ENCODE data around the gene CENPX. TPM values are rescaled to one million over a fixed set of nuclear protein-coding genes. Genes with fewer than 3 reads are reported as not detected.

CENPX gene
- polyA plus RNA-seq, 1 donor (not counting 4 experiments of a cell fraction or from before 2014, with no cell fraction given), result 48.2 TPM

- Histone ChIP-seq H3K79me2 (ENCODE audit: control insufficient read depth, insufficient read depth, low read length) (no peaks in the 10 kb centered on the region), H2AFZ (ENCODE audit: control insufficient read depth, low read length) (no peak overlapping the region), H3K9me1 (ENCODE audit: control insufficient read depth, extremely low read depth, insufficient read depth, low read length) (no peaks in the 10 kb centered on the region), H3K4me1 (ENCODE audit: control insufficient read depth, extremely low read depth, insufficient read depth, low read length) (peaks cover 18% of the 10 kb centered on the region), H3K4me3 (ENCODE audit: control insufficient read depth in 2 of 3, extremely low read depth in 1 of 3, insufficient read depth in 2 of 3, low read depth in 1 of 3, low read length in 3 of 3) (no peak overlapping the region), H3K9ac (ENCODE audit: control insufficient read depth, extremely low read depth, insufficient read depth, low read length) (no peak overlapping the region), H3K27ac (ENCODE audit: control insufficient read depth, insufficient read depth, low read length) (no peak overlapping the region), H4K20me1 (ENCODE audit: control insufficient read depth, extremely low read depth, insufficient read depth, low read length) (peaks cover 6% of the 10 kb centered on the region), H3K9me3 (ENCODE audit: control insufficient read depth, low read depth, low read length) (no peaks in the 10 kb centered on the region), H3K4me2 (ENCODE audit: control insufficient read depth, extremely low read depth, insufficient read depth, low read depth, low read length) (no peak overlapping the region), H3K27me3 (ENCODE audit: control insufficient read depth, extremely low read depth, insufficient read depth, low read length) (no peaks in the 10 kb centered on the region), H3K36me3 (ENCODE audit: control insufficient read depth in 2 of 2, extremely low read depth in 1 of 2, insufficient read depth in 2 of 2, low read length in 2 of 2) (peaks cover 0 to 4% of the 10 kb centered on the region in 2 experiments)
- DNase-seq (ENCODE audit: low read depth, low spot score), result no peak
- dilution Hi-C loops (cut with MboI; ENCODE audit: extremely low pct_ligation_motif_present, low sequenced_read_pairs), result no loop called here
- TF ChIP-seq, protein P1, sequence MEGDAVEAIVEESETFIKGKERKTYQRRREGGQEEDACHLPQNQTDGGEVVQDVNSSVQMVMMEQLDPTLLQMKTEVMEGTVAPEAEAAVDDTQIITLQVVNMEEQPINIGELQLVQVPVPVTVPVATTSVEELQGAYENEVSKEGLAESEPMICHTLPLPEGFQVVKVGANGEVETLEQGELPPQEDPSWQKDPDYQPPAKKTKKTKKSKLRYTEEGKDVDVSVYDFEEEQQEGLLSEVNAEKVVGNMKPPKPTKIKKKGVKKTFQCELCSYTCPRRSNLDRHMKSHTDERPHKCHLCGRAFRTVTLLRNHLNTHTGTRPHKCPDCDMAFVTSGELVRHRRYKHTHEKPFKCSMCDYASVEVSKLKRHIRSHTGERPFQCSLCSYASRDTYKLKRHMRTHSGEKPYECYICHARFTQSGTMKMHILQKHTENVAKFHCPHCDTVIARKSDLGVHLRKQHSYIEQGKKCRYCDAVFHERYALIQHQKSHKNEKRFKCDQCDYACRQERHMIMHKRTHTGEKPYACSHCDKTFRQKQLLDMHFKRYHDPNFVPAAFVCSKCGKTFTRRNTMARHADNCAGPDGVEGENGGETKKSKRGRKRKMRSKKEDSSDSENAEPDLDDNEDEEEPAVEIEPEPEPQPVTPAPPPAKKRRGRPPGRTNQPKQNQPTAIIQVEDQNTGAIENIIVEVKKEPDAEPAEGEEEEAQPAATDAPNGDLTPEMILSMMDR (optimal IDR thresholded peaks at IDR 0.05 in 1 of 3, IDR thresholded peaks at IDR 0.05 in 1 of 3, conservative IDR thresholded peaks at IDR 0.05 in 1 of 3; ENCODE audit: extremely low read depth in 1 of 3, insufficient read depth in 2 of 3, low read length in 3 of 3), result no peak
- TF ChIP-seq EZH2 (IDR thresholded peaks at IDR 0.05; ENCODE audit: low read length), result no peak
- no peak for FAIRE-seq
Observed at GRCh38 chr17:82015311-82015971, 7.2 kb downstream of the CENPX start.

DNA sequence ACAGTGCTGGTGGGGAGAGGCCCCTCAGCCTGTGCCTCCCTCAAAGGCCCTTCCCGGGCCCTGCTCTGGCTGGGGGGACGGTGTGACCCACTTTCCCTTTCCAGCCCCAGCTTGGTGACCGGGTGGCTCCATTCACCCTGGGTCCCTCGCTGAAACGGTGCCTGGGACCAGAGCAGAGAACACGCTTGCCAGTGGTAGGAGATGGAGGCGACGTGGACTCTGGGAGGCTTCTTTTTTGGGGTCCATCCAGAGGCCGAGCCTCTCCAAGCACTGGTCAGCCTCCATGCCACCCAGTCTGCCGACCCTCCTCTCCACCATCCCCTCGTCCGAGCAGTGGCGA lies 7.7 kb downstream of the CENPX start:
- TF ChIP-seq, protein P1 (optimal IDR thresholded peaks at IDR 0.05 in 1 of 3, IDR thresholded peaks at IDR 0.05 in 1 of 3, conservative IDR thresholded peaks at IDR 0.05 in 1 of 3; ENCODE audit: extremely low read depth in 1 of 3, insufficient read depth in 2 of 3, low read length in 3 of 3), result no peak
- TF ChIP-seq EZH2 (IDR thresholded peaks at IDR 0.05; ENCODE audit: low read length), result no peak
- no peaks in the 10 kb centered on the region for H3K9me3 ChIP-seq (ENCODE audit: control insufficient read depth, low read depth, low read length)
- H3K36me3 ChIP-seq (ENCODE audit: control insufficient read depth in 2 of 2, extremely low read depth in 1 of 2, insufficient read depth in 2 of 2, low read length in 2 of 2), result peaks cover 0 to 4% of the 10 kb centered on the region in 2 experiments
- no peak overlapping the region for H3K9ac ChIP-seq (ENCODE audit: control insufficient read depth, extremely low read depth, insufficient read depth, low read length)
- H3K4me1 ChIP-seq (ENCODE audit: control insufficient read depth, extremely low read depth, insufficient read depth, low read length), result peaks cover 18% of the 10 kb centered on the region
- DNase-seq (ENCODE audit: low read depth, low spot score) (no peak), FAIRE-seq (no peak)
- no peaks in the 10 kb centered on the region for H3K79me2 ChIP-seq (ENCODE audit: control insufficient read depth, insufficient read depth, low read length)
- dilution Hi-C loops (cut with MboI; ENCODE audit: extremely low pct_ligation_motif_present, low sequenced_read_pairs), result no loop called here
- H3K27ac ChIP-seq (ENCODE audit: control insufficient read depth, insufficient read depth, low read length), result no peak overlapping the region
- no peak overlapping the region for H3K4me3 ChIP-seq (ENCODE audit: control insufficient read depth in 2 of 3, extremely low read depth in 1 of 3, insufficient read depth in 2 of 3, low read depth in 1 of 3, low read length in 3 of 3)
- peaks cover 1% of the 10 kb centered on the region for H4K20me1 ChIP-seq (ENCODE audit: control insufficient read depth, extremely low read depth, insufficient read depth, low read length)
- no peak overlapping the region for H2AFZ ChIP-seq (ENCODE audit: control insufficient read depth, low read length)
- H3K4me2 ChIP-seq (ENCODE audit: control insufficient read depth, extremely low read depth, insufficient read depth, low read depth, low read length), result no peak overlapping the region
- no peaks in the 10 kb centered on the region for H3K9me1 ChIP-seq (ENCODE audit: control insufficient read depth, extremely low read depth, insufficient read depth, low read length)
- no peaks in the 10 kb centered on the region for H3K27me3 ChIP-seq (ENCODE audit: control insufficient read depth, extremely low read depth, insufficient read depth, low read length)
